Testis (tissue), 3 donors: ENCODE data around the gene PTPA. TPM values are rescaled to one million over a fixed set of nuclear protein-coding genes. Genes with fewer than 3 reads are reported as not detected.
"Not testable (repeated sequence)": the region's sequence is repeated elsewhere in the genome, so short reads cannot be mapped to it uniquely, and the experiment has no call there.

Experiments
- DNase-seq: peaks from one replicate; pipeline ENCODE4 v3.0.0-alpha.2; 2019
- H3K27ac ChIP-seq, 2 donors: fragments of 200-600 bp; sonication (generic); one replicate each; pipeline ENCODE4 v1.5.1; 2019
- H3K27me3 ChIP-seq: fragments of 200-600 bp; sonication (generic); one replicate; pipeline ENCODE4 v1.5.1; 2019
- H3K36me3 ChIP-seq: fragments of 200-600 bp; sonication (generic); one replicate; pipeline ENCODE4 v1.5.1; 2017; ENCODE audit warnings: low read depth; ENCODE audit errors: missing control alignments
- H3K4me1 ChIP-seq: fragments of 200-600 bp; sonication (generic); one replicate; pipeline ENCODE4 v1.5.1; 2019
- H3K4me3 ChIP-seq, 2 donors: fragments of 200-600 bp; sonication (generic); one replicate each; pipeline ENCODE4 v1.5.1; 2017 to 2019
- H3K9me3 ChIP-seq: fragments of 200-600 bp; sonication (generic); one replicate; pipeline ENCODE4 v1.5.1; 2017
- CTCF ChIP-seq, 3 experiments: fragments of 450-650 bp in 2 of 3; fragments of 200-600 bp in 1 of 3; sonication (generic) in 1 of 3; IDR thresholded peaks; one replicate each; pipeline ENCODE4 v1.5.1; 2016 to 2019; ENCODE audit warnings: antibody characterized with exemption in 3 of 3, mild to moderate bottlenecking in 2 of 3, moderate library complexity in 1 of 3
- POLR2A ChIP-seq: fragments of 450-650 bp; IDR thresholded peaks from one replicate; pipeline ENCODE4 v1.6.1; 2017; ENCODE audit warnings: antibody characterized with exemption, mild to moderate bottlenecking, moderate library complexity
- WGBS, 2 donors: methylation state at CpG; one replicate each; pipeline ENCODE4 v1.1.5; 2018; 5-methylcytosine and 5-hydroxymethylcytosine counted together
- intact Hi-C: fragments of 100-400 bp; cut with DNase I; formaldehyde crosslinking; loops from one replicate; pipeline ENCODE4 v1.15.1; 2023; ENCODE audit warnings: low total_unique reads
- polyA plus RNA-seq: library from polyadenylated mRNA; stranded (reverse); fragments of 350-450 nt; fragmentation: Illumina TruSeq; extraction: RNeasy Lipid Tissue Mini Kit (QIAGEN cat#74804); gene quantifications from one replicate; pipeline ENCODE4 v1.2.3, GENCODE V29; 2014; ENCODE audit warnings: low read depth, low replicate concordance; ENCODE audit not compliant: insufficient read depth
- total RNA-seq, 2 donors: library from RNA; depleted of rRNA; stranded (reverse); fragments of >200 nt; gene quantifications; one replicate each; pipeline ENCODE4 v1.2.3, GENCODE V29; 2016

PTPA gene
- total and polyA plus RNA-seq, 3 donors from 2014 or later = 163 to 268 (median 177) TPM

GRCh38 chr9:129187042-129187441, 75.8 kb downstream of the PTPA start:
- no peaks in the 10 kb centered on the region for H3K36me3 ChIP-seq
- intact Hi-C loops = no loop called here
- H3K27ac ChIP-seq = no peak overlapping the region
- 78 to 100% methylated on average over 1 of the region's 1 CpG for WGBS, 2 donors
- H3K27me3 ChIP-seq = no peaks in the 10 kb centered on the region
- no peak for DNase-seq
- no peak overlapping the region for H3K4me3 ChIP-seq
- no peak for TF ChIP-seq POLR2A
- no peak for TF ChIP-seq CTCF (IDR thresholded peaks at IDR 0.05)
- peaks cover 8% of the 10 kb centered on the region for H3K4me1 ChIP-seq
- no peaks in the 10 kb centered on the region for H3K9me3 ChIP-seq

GRCh38 chr9:129189971-129190370, 78.8 kb downstream of the PTPA start:
- H3K4me3 ChIP-seq, intact Hi-C loops, DNase-seq: not testable (repeated sequence)

GRCh38 chr9:129191234-129191633, 80.0 kb downstream of the PTPA start:
- H3K27ac ChIP-seq = no peak overlapping the region
- no peaks in the 10 kb centered on the region for H3K27me3 ChIP-seq
- TF ChIP-seq POLR2A = no peak
- TF ChIP-seq CTCF (IDR thresholded peaks at IDR 0.05) = no peak
- no peaks in the 10 kb centered on the region for H3K4me1 ChIP-seq
- WGBS, 2 donors = 90 to 92% methylated on average over 7 of the region's 7 CpGs
- H3K9me3 ChIP-seq = no peaks in the 10 kb centered on the region
- H3K36me3 ChIP-seq = no peaks in the 10 kb centered on the region
- H3K4me3 ChIP-seq = no peak overlapping the region
- intact Hi-C loops = no loop called here
- no peak for DNase-seq

More at GRCh38 chr9:129189971-129190370, 78.8 kb downstream of the PTPA start:
- not testable (repeated sequence) for H3K36me3 ChIP-seq, H3K27me3 ChIP-seq, H3K27ac ChIP-seq, H3K9me3 ChIP-seq, H3K4me1 ChIP-seq
- WGBS, 2 donors = 96 to 98% methylated on average over 8 of the region's 8 CpGs

- WGBS, 2 donors = 80 to 86% methylated on average over 6 to 7 of the region's 7 CpGs
- Histone ChIP-seq H3K4me1 (peaks cover 10% of the 10 kb centered on the region), H3K36me3 (no peaks in the 10 kb centered on the region)
Observed at GRCh38 chr9:129193655-129194054, 82.4 kb downstream of the PTPA start.

GRCh38 chr9:129194221-129194620, 83.0 kb downstream of the PTPA start:
- WGBS, 2 donors = 73 to 76% methylated on average over 3 of the region's 3 CpGs

More at GRCh38 chr9:129193655-129194054, 82.4 kb downstream of the PTPA start:
- Histone ChIP-seq H3K27ac (no peak overlapping the region), H3K4me3 (no peak overlapping the region), H3K9me3 (no peaks in the 10 kb centered on the region), H3K27me3 (no peaks in the 10 kb centered on the region)
- DNase-seq = no peak
- no peak for TF ChIP-seq CTCF (IDR thresholded peaks at IDR 0.05)
- no peak for TF ChIP-seq POLR2A
- intact Hi-C loops = no loop called here

More at GRCh38 chr9:129194221-129194620, 83.0 kb downstream of the PTPA start:
- no peaks in the 10 kb centered on the region for H3K27me3 ChIP-seq
- DNase-seq = no peak
- TF ChIP-seq CTCF (IDR thresholded peaks at IDR 0.05) (no peak), POLR2A (no peak)
- H3K27ac ChIP-seq = no peak overlapping the region
- intact Hi-C loops = no loop called here
- no peaks in the 10 kb centered on the region for H3K9me3 ChIP-seq
- no peaks in the 10 kb centered on the region for H3K36me3 ChIP-seq
- no peak overlapping the region for H3K4me3 ChIP-seq
- peaks cover 14% of the 10 kb centered on the region for H3K4me1 ChIP-seq
